Liver (tissue), 9 donors: ENCODE results near the gene COL9A3. TPM values are rescaled to one million over a fixed set of nuclear protein-coding genes. Genes with fewer than 3 reads are reported as not detected.

Source experiments
- DNase-seq: peaks from one replicate; pipeline ENCODE4 v3.0.0-alpha.2; 2017; ENCODE audit warnings: low spot score
- H3K27ac ChIP-seq, 2 donors: one replicate each; pipeline ENCODE4 v1.7.0; 2013; ENCODE audit warnings: inconsistent platforms in 2 of 2, low read length in 2 of 2, control low read depth in 1 of 2, low read depth in 1 of 2, mild to moderate bottlenecking in 1 of 2
- H3K27me3 ChIP-seq, 4 donors: one replicate each; pipeline versions ENCODE4 v1.6.1 to v1.7.0; 2013; ENCODE audit warnings: low read length in 3 of 4, inconsistent platforms in 1 of 4, mild to moderate bottlenecking in 1 of 4, moderate library complexity in 1 of 4; ENCODE audit not compliant: control insufficient read depth in 4 of 4, insufficient read depth in 4 of 4
- H3K36me3 ChIP-seq, 4 donors: one replicate each; pipeline versions ENCODE4 v1.6.1 to v1.7.0; 2013; ENCODE audit warnings: low read length in 3 of 4, mild to moderate bottlenecking in 3 of 4, low read depth in 1 of 4, moderate library complexity in 1 of 4; ENCODE audit not compliant: control insufficient read depth in 4 of 4, insufficient read depth in 3 of 4
- H3K4me1 ChIP-seq, 4 donors: one replicate each; pipeline versions ENCODE4 v1.6.1 to v1.7.0; 2013; ENCODE audit warnings: low read length in 3 of 4, mild to moderate bottlenecking in 3 of 4, moderate library complexity in 1 of 4; ENCODE audit not compliant: control insufficient read depth in 4 of 4, insufficient read depth in 4 of 4
- H3K4me3 ChIP-seq, 3 donors: one replicate each; pipeline versions ENCODE4 v1.6.1 to v1.7.0; 2013; ENCODE audit warnings: low read length in 3 of 3, control low read depth in 1 of 3, low read depth in 1 of 3, mild to moderate bottlenecking in 1 of 3
- H3K9ac ChIP-seq, 2 donors: one replicate each; pipeline ENCODE4 v1.7.0; 2013; ENCODE audit warnings: low read length in 2 of 2, mild to moderate bottlenecking in 2 of 2, moderate library complexity in 2 of 2, control low read depth in 1 of 2, low read depth in 1 of 2
- H3K9me3 ChIP-seq, 4 donors: one replicate each; pipeline versions ENCODE4 v1.6.1 to v1.7.0; 2013; ENCODE audit warnings: low read length in 3 of 4; ENCODE audit not compliant: control insufficient read depth in 4 of 4
- EGR1 ChIP-seq, 2 donors: IDR thresholded peaks; 2 replicates each; pipeline ENCODE4 v1.6.1; 2016 to 2018; ENCODE audit warnings: antibody characterized with exemption in 2 of 2, low read depth in 2 of 2
- FOXA1 ChIP-seq: IDR thresholded peaks from 2 replicates; pipeline ENCODE4 v1.6.1; 2016; ENCODE audit warnings: antibody characterized with exemption
- FOXA2 ChIP-seq: IDR thresholded peaks from 2 replicates; pipeline ENCODE4 v1.6.1; 2016; ENCODE audit warnings: antibody characterized with exemption
- GABPA ChIP-seq, 2 donors: IDR thresholded peaks in 1 of 2; conservative IDR thresholded peaks in 1 of 2; 2 replicates each; pipeline ENCODE4 v1.6.1; 2016; ENCODE audit warnings: antibody characterized with exemption in 2 of 2, mild to moderate bottlenecking in 1 of 2, moderate library complexity in 1 of 2
- HNF4A ChIP-seq, 2 donors: conservative IDR thresholded peaks; 2 replicates each; pipeline ENCODE4 v1.6.1; 2016; ENCODE audit warnings: antibody characterized with exemption in 2 of 2, mild to moderate bottlenecking in 2 of 2
- HNF4G ChIP-seq: IDR thresholded peaks from 2 replicates; pipeline ENCODE4 v1.6.1; 2016; ENCODE audit warnings: antibody characterized with exemption
- JUND ChIP-seq, 2 donors: IDR thresholded peaks; 2 replicates each; pipeline ENCODE4 v1.6.1; 2016; ENCODE audit warnings: antibody characterized with exemption in 2 of 2
- NR2F2 ChIP-seq: IDR thresholded peaks from 2 replicates; pipeline ENCODE4 v1.6.1; 2016; ENCODE audit warnings: antibody characterized with exemption
- RAD21 ChIP-seq, 2 donors: IDR thresholded peaks; 2 replicates each; pipeline ENCODE4 v1.6.1; 2016; ENCODE audit warnings: antibody characterized with exemption in 2 of 2, mild to moderate bottlenecking in 2 of 2
- RXRA ChIP-seq, 2 donors: IDR thresholded peaks; 2 replicates each; pipeline ENCODE4 v1.6.1; 2017 to 2018; ENCODE audit warnings: antibody characterized with exemption in 2 of 2, mild to moderate bottlenecking in 1 of 2
- SP1 ChIP-seq: IDR thresholded peaks from 2 replicates; pipeline ENCODE4 v1.6.1; 2018; ENCODE audit warnings: antibody characterized with exemption, mild to moderate bottlenecking
- TAF1 ChIP-seq: conservative IDR thresholded peaks from 2 replicates; pipeline ENCODE4 v1.6.1; 2016; ENCODE audit warnings: antibody characterized with exemption, mild to moderate bottlenecking
- YY1 ChIP-seq: IDR thresholded peaks from 2 replicates; pipeline ENCODE4 v1.6.1; 2016; ENCODE audit warnings: antibody characterized with exemption, mild to moderate bottlenecking
- WGBS: extraction: QIAGEN DNeasy Blood & Tissue Kit; methylation state at CpG from one replicate; pipeline ENCODE4 v1.1.7; 2013; 5-methylcytosine and 5-hydroxymethylcytosine counted together
- polyA plus RNA-seq, 2 donors: library from polyadenylated mRNA; stranded (reverse) in 1 of 2; unstranded in 1 of 2; fragments of 200-250 nt in 1 of 2; fragments of >200 nt in 1 of 2; fragmentation: Nextera tagmentation in 1 of 2; extraction: Ambion mirVana in 1 of 2; gene quantifications; one replicate each; pipeline versions ENCODE4 v1.2.1 to v1.2.3, GENCODE V29; 2013 to 2015
- total RNA-seq, 2 donors: library from RNA; depleted of rRNA; stranded (reverse); fragments of >200 nt; gene quantifications; one replicate each; pipeline ENCODE4 v1.2.3, GENCODE V29; 2014
- TF ChIP-seq, protein P1 (sequence below): IDR thresholded peaks from 2 replicates; pipeline ENCODE4 v1.6.1; 2016; ENCODE audit warnings: antibody characterized with exemption
- TF ChIP-seq, protein P2 (sequence below): IDR thresholded peaks from 2 replicates; pipeline ENCODE4 v1.6.1; 2016; ENCODE audit warnings: antibody characterized with exemption, mild to moderate bottlenecking
- TF ChIP-seq, protein P3 (sequence below): fragments of 150-350 bp; IDR thresholded peaks from 2 replicates; pipeline ENCODE4 v1.5.1; 2017; ENCODE audit warnings: improper control_type of control experiment, low read depth, low read length; ENCODE audit not compliant: missing input control
- TF ChIP-seq, protein P4 (sequence below): IDR thresholded peaks from 2 replicates; pipeline ENCODE4 v1.6.1; 2016; ENCODE audit warnings: antibody characterized with exemption
- TF ChIP-seq, protein P5 (sequence below): IDR thresholded peaks from 2 replicates; pipeline ENCODE4 v1.6.1; 2016; ENCODE audit warnings: antibody characterized with exemption
- donor health status: healthy.
- donor health status: healthy.
- donor health status: healthy.
- donor health status: healthy.
- donor health status: healthy.

Gene COL9A3
- total and polyA plus RNA-seq, 4 donors: 0.92 to 2.0 (median 1.1) TPM

DNA sequence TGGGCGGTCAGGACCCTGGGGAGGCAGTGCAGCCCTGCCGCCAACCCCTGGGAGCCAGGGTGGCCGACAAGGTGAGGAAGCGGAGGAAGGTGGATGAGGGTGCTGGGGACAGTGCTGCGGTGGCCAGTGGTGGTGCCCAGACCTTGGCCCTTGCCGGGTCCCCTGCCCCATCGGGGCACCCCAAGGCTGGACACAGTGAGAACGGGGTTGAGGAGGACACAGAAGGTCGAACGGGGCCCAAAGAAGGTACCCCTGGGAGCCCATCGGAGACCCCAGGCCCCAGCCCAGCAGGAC lies 4.0 kb upstream of the COL9A3 start:
- no peak overlapping the region for H3K9ac ChIP-seq
- H3K4me1 ChIP-seq: peaks cover 6 to 14% (median 8%) of the 10 kb centered on the region in 4 donors
- no peak for TF ChIP-seq RXRA (IDR thresholded peaks at IDR 0.05)
- TF ChIP-seq TAF1: no peak
- TF ChIP-seq, protein P1, sequence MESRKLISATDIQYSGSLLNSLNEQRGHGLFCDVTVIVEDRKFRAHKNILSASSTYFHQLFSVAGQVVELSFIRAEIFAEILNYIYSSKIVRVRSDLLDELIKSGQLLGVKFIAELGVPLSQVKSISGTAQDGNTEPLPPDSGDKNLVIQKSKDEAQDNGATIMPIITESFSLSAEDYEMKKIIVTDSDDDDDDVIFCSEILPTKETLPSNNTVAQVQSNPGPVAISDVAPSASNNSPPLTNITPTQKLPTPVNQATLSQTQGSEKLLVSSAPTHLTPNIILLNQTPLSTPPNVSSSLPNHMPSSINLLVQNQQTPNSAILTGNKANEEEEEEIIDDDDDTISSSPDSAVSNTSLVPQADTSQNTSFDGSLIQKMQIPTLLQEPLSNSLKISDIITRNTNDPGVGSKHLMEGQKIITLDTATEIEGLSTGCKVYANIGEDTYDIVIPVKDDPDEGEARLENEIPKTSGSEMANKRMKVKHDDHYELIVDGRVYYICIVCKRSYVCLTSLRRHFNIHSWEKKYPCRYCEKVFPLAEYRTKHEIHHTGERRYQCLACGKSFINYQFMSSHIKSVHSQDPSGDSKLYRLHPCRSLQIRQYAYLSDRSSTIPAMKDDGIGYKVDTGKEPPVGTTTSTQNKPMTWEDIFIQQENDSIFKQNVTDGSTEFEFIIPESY: no peak
- no peak for TF ChIP-seq FOXA1
- no peak for TF ChIP-seq NR2F2
- TF ChIP-seq JUND (IDR thresholded peaks at IDR 0.05): no peak
- TF ChIP-seq SP1: no peak
- TF ChIP-seq HNF4G: no peak
- no peak for TF ChIP-seq EGR1 (IDR thresholded peaks at IDR 0.05; ENCODE audit: low read depth in 2 of 2)
- no peak for TF ChIP-seq YY1
- TF ChIP-seq, protein P2, sequence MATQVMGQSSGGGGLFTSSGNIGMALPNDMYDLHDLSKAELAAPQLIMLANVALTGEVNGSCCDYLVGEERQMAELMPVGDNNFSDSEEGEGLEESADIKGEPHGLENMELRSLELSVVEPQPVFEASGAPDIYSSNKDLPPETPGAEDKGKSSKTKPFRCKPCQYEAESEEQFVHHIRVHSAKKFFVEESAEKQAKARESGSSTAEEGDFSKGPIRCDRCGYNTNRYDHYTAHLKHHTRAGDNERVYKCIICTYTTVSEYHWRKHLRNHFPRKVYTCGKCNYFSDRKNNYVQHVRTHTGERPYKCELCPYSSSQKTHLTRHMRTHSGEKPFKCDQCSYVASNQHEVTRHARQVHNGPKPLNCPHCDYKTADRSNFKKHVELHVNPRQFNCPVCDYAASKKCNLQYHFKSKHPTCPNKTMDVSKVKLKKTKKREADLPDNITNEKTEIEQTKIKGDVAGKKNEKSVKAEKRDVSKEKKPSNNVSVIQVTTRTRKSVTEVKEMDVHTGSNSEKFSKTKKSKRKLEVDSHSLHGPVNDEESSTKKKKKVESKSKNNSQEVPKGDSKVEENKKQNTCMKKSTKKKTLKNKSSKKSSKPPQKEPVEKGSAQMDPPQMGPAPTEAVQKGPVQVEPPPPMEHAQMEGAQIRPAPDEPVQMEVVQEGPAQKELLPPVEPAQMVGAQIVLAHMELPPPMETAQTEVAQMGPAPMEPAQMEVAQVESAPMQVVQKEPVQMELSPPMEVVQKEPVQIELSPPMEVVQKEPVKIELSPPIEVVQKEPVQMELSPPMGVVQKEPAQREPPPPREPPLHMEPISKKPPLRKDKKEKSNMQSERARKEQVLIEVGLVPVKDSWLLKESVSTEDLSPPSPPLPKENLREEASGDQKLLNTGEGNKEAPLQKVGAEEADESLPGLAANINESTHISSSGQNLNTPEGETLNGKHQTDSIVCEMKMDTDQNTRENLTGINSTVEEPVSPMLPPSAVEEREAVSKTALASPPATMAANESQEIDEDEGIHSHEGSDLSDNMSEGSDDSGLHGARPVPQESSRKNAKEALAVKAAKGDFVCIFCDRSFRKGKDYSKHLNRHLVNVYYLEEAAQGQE: no peak
- TF ChIP-seq, protein P3, sequence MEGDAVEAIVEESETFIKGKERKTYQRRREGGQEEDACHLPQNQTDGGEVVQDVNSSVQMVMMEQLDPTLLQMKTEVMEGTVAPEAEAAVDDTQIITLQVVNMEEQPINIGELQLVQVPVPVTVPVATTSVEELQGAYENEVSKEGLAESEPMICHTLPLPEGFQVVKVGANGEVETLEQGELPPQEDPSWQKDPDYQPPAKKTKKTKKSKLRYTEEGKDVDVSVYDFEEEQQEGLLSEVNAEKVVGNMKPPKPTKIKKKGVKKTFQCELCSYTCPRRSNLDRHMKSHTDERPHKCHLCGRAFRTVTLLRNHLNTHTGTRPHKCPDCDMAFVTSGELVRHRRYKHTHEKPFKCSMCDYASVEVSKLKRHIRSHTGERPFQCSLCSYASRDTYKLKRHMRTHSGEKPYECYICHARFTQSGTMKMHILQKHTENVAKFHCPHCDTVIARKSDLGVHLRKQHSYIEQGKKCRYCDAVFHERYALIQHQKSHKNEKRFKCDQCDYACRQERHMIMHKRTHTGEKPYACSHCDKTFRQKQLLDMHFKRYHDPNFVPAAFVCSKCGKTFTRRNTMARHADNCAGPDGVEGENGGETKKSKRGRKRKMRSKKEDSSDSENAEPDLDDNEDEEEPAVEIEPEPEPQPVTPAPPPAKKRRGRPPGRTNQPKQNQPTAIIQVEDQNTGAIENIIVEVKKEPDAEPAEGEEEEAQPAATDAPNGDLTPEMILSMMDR: no peak
- TF ChIP-seq GABPA (IDR thresholded peaks at IDR 0.05 in 1 of 2, conservative IDR thresholded peaks at IDR 0.05 in 1 of 2): no peak
- TF ChIP-seq FOXA2: no peak
- TF ChIP-seq, protein P4, sequence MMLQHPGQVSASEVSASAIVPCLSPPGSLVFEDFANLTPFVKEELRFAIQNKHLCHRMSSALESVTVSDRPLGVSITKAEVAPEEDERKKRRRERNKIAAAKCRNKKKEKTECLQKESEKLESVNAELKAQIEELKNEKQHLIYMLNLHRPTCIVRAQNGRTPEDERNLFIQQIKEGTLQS: no peak
- no peak for TF ChIP-seq RAD21 (IDR thresholded peaks at IDR 0.05)
- TF ChIP-seq, protein P5, sequence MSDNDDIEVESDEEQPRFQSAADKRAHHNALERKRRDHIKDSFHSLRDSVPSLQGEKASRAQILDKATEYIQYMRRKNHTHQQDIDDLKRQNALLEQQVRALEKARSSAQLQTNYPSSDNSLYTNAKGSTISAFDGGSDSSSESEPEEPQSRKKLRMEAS: no peak
- TF ChIP-seq HNF4A (conservative IDR thresholded peaks at IDR 0.05): no peak
- peaks cover 0 to 4% (median 0%) of the 10 kb centered on the region in 4 donors for H3K27me3 ChIP-seq
- no peaks in the 10 kb centered on the region for H3K9me3 ChIP-seq
- H3K27ac ChIP-seq: no peak overlapping the region
- 94% methylated on average over 11 of the region's 11 CpGs for WGBS
- H3K4me3 ChIP-seq: no peak overlapping the region
- peaks cover 29 to 51% (median 34%) of the 10 kb centered on the region in 4 donors for H3K36me3 ChIP-seq
- DNase-seq: no peak
